Nephron progenitor cell (in vitro differentiated cells): Measurements from ENCODE around the gene SLC9A6.

Source experiments
- DNase-seq: peaks from one replicate; pipeline ENCODE4 v3.0.0; 2021
- H3K27ac Mint-ChIP-seq: 2 replicates; pipeline ENCODE4 v1.8.0; 2021; ENCODE audit warnings: mild to moderate bottlenecking, moderate library complexity, mixed read lengths
- H3K27me3 Mint-ChIP-seq: 2 replicates; pipeline ENCODE4 v1.8.0; 2021; ENCODE audit warnings: mild to moderate bottlenecking, low read depth, mixed read lengths; ENCODE audit not compliant: poor library complexity
- H3K36me3 Mint-ChIP-seq: 2 replicates; pipeline ENCODE4 v1.8.0; 2021; ENCODE audit warnings: low read depth, mixed read lengths
- H3K4me1 Mint-ChIP-seq: 2 replicates; pipeline ENCODE4 v1.8.0; 2021; ENCODE audit warnings: mixed read lengths
- H3K4me3 Mint-ChIP-seq: 2 replicates; pipeline ENCODE4 v1.8.0; 2021; ENCODE audit warnings: mild to moderate bottlenecking, moderate library complexity, mixed read lengths
- H3K9me3 Mint-ChIP-seq: 2 replicates; pipeline ENCODE4 v1.8.0; 2021; ENCODE audit warnings: mild to moderate bottlenecking, moderate library complexity, mixed read lengths
- TF ChIP-seq, protein P1 (sequence below): fragments of 200-600 bp; sonication (generic); IDR thresholded peaks from 2 replicates; pipeline ENCODE4 v1.5.0; 2021; ENCODE audit warnings: antibody characterized with exemption

The SLC9A6 gene

DNA sequence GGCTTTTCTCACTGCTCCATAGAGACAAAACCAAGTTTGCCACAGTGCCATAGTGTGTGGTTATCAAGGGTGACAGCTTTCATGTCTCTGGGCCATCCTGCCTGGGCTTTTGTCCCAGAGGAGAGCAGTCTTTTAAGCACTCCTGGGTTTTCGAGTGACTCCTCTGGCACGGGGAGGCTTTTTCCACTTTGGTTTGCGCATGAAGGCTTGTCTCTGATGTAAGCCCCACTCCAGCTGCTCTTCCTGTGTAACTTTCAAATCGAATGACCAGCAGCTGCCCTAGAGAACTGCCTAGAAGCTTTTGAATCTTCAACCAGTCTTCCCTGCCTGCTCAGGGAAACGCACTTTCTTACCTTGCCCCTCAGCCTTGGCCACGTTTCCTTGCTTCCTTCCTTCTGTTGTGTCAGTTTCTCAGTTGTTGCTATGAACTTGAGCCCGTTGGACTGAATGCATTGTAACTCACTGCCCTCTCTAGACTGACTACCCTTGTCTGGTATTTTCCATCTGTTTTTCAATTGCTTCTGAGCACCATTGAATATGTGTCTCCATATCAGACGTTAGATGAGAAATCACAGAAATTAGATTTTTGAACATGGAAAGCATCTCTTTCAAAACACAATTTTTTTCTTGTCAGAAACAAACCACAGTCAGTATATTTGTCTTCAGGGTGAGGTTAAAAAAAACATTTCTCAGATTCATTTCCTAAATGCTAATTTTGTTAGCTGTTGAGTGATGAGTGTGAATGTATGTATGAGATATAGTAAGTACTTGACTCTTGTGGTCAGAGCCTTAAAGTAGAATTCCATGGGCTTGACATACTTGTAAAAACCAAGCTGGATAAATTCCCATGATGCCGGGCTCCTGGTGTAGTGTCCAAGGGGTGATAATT is 45.3 kb downstream of the SLC9A6 start:
- peaks cover 29% of the 10 kb centered on the region for H3K9me3 Mint-ChIP-seq
- H3K27me3 Mint-ChIP-seq: peaks cover 2% of the 10 kb centered on the region
- DNase-seq: no peak
- H3K4me3 Mint-ChIP-seq: no peak overlapping the region
- TF ChIP-seq, protein P1, sequence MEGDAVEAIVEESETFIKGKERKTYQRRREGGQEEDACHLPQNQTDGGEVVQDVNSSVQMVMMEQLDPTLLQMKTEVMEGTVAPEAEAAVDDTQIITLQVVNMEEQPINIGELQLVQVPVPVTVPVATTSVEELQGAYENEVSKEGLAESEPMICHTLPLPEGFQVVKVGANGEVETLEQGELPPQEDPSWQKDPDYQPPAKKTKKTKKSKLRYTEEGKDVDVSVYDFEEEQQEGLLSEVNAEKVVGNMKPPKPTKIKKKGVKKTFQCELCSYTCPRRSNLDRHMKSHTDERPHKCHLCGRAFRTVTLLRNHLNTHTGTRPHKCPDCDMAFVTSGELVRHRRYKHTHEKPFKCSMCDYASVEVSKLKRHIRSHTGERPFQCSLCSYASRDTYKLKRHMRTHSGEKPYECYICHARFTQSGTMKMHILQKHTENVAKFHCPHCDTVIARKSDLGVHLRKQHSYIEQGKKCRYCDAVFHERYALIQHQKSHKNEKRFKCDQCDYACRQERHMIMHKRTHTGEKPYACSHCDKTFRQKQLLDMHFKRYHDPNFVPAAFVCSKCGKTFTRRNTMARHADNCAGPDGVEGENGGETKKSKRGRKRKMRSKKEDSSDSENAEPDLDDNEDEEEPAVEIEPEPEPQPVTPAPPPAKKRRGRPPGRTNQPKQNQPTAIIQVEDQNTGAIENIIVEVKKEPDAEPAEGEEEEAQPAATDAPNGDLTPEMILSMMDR: no peak
- no peaks in the 10 kb centered on the region for H3K4me1 Mint-ChIP-seq
- H3K36me3 Mint-ChIP-seq: peaks cover 26% of the 10 kb centered on the region
- H3K27ac Mint-ChIP-seq: no peak overlapping the region

DNA sequence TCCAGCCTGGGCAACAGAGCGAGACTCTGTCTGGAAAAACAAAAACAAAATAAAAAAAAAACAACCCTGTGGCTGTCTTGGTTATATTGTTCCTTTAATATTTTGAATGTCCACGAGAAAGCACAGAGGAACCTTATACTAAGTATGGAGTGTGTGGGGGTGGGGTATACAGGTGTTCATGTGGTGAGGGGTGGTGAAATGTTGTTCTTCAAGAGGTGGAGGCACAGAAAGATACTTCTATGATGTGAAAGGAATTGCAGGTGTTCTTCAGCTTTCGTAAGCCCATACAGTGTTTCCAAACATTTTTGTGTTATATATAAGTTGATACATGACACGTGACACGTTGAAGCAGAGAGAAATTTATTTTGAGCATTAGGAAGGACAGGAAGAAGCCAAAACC is 46.4 kb downstream of the SLC9A6 start:
- no peak overlapping the region for H3K27ac Mint-ChIP-seq
- peaks cover 19% of the 10 kb centered on the region for H3K36me3 Mint-ChIP-seq
- no peak overlapping the region for H3K4me3 Mint-ChIP-seq
- TF ChIP-seq, protein P1: no peak
- H3K4me1 Mint-ChIP-seq: no peaks in the 10 kb centered on the region
- DNase-seq: no peak
- peaks cover 2% of the 10 kb centered on the region for H3K27me3 Mint-ChIP-seq
- peaks cover 35% of the 10 kb centered on the region for H3K9me3 Mint-ChIP-seq

- H3K4me3 Mint-ChIP-seq: no peak overlapping the region
- H3K36me3 Mint-ChIP-seq: peaks cover 19% of the 10 kb centered on the region
- H3K9me3 Mint-ChIP-seq: peaks cover 36% of the 10 kb centered on the region
- peaks cover 2% of the 10 kb centered on the region for H3K27me3 Mint-ChIP-seq
- H3K4me1 Mint-ChIP-seq: no peaks in the 10 kb centered on the region
- no peak for DNase-seq
- H3K27ac Mint-ChIP-seq: no peak overlapping the region
- TF ChIP-seq, protein P1: no peak
Measured at GRCh38 chrX:136032370-136032769, 47.1 kb downstream of the SLC9A6 start.

GRCh38 chrX:136034668-136035067 is 49.4 kb downstream of the SLC9A6 start:
- H3K4me3 Mint-ChIP-seq: no peak overlapping the region
- DNase-seq: no peak
- TF ChIP-seq, protein P1: no peak

GRCh38 chrX:136035663-136036062 is 50.4 kb downstream of the SLC9A6 start:
- no peak overlapping the region for H3K4me3 Mint-ChIP-seq

More at GRCh38 chrX:136034668-136035067, 49.4 kb downstream of the SLC9A6 start:
- Mint-ChIP-seq H3K4me1 (no peaks in the 10 kb centered on the region), H3K9me3 (peaks cover 33% of the 10 kb centered on the region), H3K36me3 (peaks cover 15% of the 10 kb centered on the region), H3K27ac (no peak overlapping the region), H3K27me3 (peaks cover 2% of the 10 kb centered on the region)

More at GRCh38 chrX:136035663-136036062, 50.4 kb downstream of the SLC9A6 start:
- H3K4me1 Mint-ChIP-seq: no peaks in the 10 kb centered on the region
- TF ChIP-seq, protein P1: no peak
- peaks cover 31% of the 10 kb centered on the region for H3K9me3 Mint-ChIP-seq
- DNase-seq: no peak
- H3K27me3 Mint-ChIP-seq: peaks cover 6% of the 10 kb centered on the region
- H3K36me3 Mint-ChIP-seq: peaks cover 13% of the 10 kb centered on the region
- H3K27ac Mint-ChIP-seq: no peak overlapping the region
